Activated T-cell treated with anti-CD3 and anti-CD28 coated beads for 24 hours (primary cell): ENCODE measurements around the gene ENTPD8.
"Not testable (repeated sequence)": the region's sequence is repeated elsewhere in the genome, so short reads cannot be mapped to it uniquely, and the experiment has no call there.

Source experiments
- DNase-seq: peaks from one replicate; pipeline ENCODE4 v3.0.0-alpha.2; 2020; ENCODE audit warnings: low read depth

ENTPD8 gene

DNA sequence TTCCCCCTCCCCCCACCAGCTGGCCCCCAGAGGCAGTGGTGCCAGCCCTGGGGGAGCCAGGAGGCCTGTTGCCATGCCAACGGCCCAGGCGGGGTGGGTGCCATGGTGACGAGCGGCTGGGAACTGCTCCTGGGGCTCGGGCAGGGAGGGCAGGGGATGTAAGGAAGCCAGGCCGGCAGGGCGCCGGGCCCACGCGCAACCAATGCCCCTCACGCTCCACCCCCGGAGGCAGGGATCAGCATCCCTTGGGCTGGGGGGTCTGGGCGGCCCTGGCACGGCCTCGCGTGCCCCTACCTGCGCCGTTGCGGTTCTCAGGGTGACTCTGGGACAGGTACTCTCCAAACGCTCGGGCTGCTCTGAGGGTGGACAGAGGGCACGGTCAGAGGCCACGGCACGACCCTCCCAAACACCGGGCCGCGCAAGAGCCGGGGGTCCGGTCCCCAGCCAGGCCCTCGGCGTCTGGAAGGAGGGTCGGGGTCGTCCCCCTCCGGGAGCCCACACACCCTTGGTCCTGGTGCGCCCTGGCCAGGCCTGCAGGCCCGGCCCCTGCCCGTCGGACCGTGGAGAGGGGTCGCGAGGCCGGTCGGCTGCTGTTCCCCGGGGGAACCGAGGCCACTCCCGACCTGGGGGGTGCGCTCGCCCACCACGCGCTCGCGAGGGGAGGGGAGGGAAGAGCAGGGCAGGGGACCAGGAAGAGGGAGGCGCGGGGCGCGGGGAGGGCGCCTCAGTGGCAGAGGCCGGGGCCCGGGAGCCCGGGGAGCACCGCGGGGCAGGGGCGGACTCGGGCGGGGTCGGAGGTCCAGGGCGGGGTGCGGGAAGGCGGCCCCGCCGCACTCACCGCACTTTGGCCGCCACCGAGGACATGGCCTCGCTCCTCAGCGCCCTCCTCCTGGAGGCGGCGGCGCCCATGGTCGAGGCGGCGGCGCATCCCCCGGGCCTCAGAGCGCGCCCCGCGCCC, 17.3 kb upstream of the ENTPD8 start:
- DNase-seq = no peak

GRCh38 chr9:137457406-137458193, 16.4 kb upstream of the ENTPD8 start:
- no peak for DNase-seq

DNA sequence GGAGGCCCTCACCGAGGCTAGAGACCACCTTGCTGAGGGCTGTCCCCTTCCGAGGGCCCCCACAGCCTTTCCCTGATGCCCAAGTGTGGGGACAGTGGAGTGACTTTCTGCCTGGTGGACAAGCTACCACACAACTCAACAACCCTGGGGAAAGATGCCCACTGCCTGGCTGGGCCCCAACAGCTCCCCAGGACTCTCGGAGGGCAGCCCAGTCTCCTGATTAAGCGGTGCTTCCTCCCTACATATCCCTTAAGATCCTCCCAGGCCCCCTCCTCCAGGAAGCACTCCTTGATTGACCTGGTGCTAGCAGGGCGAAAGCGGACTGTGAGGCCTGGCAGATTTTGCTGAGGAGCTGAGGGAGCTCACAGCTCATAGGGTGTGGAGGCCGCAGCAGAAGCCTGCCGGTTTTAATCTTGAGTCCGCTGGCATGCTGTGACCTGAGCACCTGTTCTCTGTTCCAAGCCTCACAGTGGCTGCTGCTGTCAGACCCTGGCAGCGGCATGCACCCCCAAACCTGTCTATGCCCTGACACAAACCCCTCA, 15.8 kb upstream of the ENTPD8 start:
- no peak for DNase-seq

- no peak for DNase-seq
These were observed 15.1 kb upstream of the ENTPD8 start for GRCh38 chr9:137456061-137456863.

DNA sequence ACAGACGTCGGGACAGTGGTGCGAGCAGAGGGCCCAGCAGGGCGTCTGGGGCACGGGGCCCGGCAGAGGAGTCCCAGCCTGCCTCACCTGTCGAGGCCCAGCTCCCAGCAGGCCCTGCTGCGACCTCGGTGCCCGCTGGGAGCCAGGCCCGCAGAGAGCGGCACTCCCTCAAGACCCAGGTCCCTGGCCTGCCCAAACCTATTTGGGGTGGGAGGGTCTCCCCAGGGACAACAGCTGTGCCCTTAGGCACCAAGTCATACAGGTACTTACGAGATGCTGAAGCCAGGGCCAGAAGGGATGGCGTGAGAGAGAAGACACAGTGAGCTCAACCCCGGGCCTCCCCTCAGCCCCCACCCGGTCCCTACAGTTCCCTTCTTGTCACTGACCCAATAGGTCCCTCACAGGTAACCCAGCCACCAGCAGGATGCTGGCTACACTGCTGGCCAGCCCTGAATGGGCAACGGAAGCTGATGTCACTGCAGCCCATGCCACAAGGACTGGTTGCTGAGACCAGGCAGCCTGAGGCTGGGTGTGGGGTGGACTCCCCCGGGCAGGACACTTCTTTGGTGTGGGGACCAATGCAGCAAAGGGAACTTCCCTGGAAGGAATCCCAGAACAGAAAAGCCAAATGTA, 14.3 kb upstream of the ENTPD8 start:
- DNase-seq = no peak

DNA sequence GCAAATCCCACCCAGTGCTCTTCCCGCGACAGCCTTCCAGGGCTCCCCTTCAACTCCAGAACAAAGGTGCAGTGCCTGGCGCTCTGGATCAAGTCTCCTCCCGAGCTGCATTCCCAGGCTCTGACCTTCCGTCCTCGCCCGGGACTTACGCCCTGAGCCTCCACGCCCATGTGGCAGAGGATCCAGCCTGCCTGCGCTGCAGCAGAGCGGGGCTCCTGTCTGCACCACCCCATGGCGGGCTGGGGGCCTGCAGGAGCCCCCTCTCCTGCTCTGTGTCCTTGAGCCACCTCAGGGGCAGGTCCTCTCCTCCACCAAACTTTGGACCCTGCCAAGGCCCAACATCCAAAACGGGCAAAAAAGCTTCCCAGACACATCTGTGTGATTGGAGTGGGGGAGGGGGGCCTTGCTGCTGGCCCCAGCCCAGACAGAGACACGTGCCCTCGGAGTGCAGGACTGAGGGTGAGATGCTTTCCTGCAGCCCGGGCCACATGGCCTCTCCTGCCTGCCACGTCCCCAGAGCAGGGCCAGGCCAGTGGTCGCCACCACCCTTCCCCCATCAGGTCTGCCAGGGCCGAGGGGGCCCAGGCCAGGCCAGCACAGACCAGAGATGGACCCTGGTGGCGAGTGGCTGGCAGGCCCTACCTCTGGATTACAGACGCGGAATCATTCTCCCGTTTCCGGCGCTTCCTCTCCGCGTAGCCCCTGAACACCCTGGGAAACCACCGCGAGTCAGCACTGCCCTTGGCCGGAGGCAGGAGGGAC, 13.6 kb upstream of the ENTPD8 start:
- no peak for DNase-seq

GRCh38 chr9:137454145-137454596, 13.0 kb upstream of the ENTPD8 start:
- DNase-seq = no peak

DNA sequence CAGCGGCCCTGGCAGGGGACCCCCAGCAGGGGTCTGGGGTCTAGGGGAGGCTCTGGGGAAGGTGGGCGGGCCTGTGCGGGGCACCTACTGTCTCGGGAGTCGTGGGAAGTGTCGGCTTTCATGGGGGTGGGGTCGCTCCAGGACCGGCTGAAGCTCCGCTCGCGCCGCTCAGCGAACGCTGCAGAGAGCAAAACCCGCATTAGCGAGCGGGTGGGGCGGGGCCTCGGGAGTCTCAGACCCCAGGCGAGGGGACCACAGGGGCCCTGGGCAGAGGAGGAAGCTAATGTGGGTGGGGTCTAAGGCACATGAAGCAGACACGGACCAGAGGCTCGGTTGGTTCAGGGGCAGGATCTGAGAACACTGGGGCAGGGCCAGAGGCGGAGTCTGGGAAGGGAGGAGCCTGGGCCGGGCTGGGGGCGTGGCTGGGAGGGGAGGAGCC, 12.5 kb upstream of the ENTPD8 start:
- peak; percentile 42 for DNase-seq

DNA sequence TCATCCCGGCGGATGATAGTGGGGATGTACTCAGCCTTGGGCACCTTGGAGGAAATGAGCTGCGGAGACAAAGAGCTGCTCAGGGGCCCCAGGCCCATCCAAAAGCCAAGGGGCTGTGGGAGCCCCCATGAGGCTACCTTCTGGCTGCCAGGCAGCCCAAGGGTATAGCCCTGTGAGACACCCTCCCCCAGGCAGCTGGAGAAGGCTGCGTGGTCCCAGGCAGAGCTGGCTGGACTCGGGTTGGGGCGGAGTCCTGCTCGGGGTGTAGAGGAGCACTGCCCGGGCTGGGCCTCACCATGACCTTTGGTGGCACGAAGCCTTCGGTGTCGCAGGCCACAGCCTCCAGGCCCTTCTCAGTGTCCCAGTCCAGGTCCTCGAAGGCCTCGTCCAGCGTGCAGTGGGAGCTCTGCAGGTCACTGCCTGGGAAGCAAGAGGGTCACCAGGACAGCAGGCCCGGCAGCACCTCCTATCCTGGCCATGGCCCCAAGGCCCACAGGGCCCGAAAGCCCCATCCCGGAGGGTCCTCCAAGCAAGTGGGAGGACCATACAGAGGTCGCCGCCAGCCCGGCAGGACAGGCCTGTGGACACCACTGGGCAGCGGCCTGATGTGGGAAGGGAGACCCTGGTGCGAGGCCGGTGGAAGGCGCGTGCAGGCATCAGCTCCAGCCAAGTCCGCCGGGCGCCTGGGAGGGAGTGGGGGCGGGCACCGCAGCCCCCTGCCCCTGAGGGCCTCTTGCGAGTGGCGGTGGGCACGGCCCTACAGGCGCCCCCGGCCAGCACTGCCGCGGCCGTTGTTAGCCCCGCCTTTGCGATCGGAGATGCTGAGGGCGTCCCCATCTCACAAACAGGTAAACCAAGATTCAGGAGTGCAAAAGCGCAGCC, 11.8 kb upstream of the ENTPD8 start:
- DNase-seq = no peak

- no peak for DNase-seq
These were observed 11.0 kb upstream of the ENTPD8 start for GRCh38 chr9:137452006-137452760.

DNA sequence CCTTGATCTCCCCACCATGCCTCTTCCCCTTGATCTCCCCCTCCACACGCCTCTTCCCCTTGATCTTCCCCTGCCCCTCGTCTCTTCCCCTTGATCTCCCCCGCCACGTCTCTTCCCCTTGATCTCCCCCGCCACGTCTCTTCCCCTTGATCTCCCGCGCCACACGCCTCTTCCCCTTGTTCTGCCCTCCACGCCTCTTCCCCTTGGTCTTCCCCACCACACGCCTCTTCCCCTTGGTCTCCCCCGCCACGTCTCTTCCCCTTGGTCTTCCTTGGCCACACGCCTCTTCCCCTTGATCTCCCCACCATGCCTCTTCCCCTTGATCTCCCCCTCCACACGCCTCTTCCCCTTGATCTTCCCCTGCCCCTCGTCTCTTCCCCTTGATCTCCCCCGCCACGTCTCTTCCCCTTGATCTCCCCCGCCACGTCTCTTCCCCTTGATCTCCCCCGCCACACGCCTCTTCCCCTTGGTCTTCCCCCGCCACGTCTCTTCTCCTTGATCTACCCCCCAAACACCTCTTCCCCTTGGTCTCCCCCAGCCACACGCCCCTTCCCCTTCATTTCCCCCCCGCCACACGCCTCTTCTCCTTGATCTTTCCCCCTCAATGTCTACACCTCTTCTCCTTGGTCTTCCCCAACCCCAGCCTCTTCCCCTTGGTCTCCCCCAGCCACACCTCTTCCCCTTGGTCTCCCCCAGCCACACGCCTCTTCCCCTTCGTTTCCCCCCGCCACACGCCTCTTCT, 10.3 kb upstream of the ENTPD8 start:
- DNase-seq = not testable (repeated sequence)

GRCh38 chr9:137450539-137451222, 9.5 kb upstream of the ENTPD8 start:
- DNase-seq = not testable (repeated sequence)

GRCh38 chr9:137449931-137450538, 8.9 kb upstream of the ENTPD8 start:
- no peak for DNase-seq

DNA sequence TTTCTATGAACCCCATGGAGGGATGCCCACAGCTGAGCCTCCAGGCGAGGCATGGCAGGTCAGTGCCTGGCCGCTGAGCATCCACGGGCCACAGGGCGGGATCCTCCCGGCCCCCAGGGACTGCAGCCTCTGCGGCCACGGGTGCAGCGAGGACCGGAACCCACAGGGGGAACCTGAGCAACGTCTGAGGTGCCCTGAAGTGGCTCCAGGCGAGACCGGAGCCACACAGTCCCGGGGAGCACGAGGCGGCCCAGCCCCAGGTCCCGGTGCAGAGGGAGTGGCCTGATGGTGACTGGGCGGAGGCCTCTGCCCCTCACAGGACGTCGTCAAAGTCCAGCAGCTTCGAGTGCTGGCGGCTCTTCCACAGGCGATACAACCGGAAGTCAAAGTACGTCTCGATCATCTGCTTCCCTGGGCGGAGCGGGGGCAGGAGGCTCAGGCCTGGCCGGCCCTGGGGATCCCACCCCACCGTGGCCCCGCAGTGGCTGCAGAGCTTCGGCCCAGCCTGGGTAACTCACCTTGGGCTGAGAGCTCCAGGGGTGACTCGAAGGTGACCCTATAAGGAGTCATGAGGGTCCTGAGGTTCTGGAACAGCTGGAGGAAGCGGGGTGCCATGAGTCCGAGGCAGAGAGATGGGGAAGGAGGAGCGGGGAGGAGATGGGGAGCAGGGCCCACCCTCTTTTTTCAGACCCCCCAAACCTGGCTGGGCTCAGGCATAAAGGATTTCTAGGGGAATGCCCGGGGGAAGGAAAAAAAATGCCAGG, 8.1 kb upstream of the ENTPD8 start:
- no peak for DNase-seq

DNA sequence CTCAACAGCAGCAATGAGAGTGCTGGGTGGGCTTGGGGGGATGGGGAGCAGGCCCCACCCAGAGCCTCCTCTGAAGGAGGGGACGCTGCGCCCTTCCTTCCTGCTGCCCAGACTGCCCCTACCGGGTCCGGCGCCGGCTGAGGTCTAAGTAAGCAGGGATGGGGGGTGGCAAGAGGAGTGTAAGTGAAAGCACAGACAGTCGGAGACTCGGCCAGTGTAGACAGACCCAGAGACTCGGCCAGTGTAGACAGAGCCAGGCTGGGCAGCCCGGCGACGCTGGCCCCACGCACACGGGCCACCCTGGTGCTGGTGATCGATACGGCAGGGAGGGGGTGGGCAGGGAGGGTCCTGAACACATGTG, 7.4 kb upstream of the ENTPD8 start:
- DNase-seq = no peak
